22Rv1 (cell line): Measurements from ENCODE around the gene KLHL29.

Experiments
- H3K27ac ChIP-seq: fragments of 450-650 bp; 2 replicates; pipeline ENCODE4 v1.5.1; 2017
- CTCF ChIP-seq: fragments of 450-650 bp; IDR thresholded peaks from 2 replicates; pipeline ENCODE4 v1.5.1; 2017; ENCODE audit warnings: mild to moderate bottlenecking
- ZFX ChIP-seq: fragments of 450-650 bp; IDR thresholded peaks from 2 replicates; pipeline ENCODE4 v1.6.1; 2017; ENCODE audit warnings: antibody characterized with exemption, borderline replicate concordance

Gene KLHL29

DNA sequence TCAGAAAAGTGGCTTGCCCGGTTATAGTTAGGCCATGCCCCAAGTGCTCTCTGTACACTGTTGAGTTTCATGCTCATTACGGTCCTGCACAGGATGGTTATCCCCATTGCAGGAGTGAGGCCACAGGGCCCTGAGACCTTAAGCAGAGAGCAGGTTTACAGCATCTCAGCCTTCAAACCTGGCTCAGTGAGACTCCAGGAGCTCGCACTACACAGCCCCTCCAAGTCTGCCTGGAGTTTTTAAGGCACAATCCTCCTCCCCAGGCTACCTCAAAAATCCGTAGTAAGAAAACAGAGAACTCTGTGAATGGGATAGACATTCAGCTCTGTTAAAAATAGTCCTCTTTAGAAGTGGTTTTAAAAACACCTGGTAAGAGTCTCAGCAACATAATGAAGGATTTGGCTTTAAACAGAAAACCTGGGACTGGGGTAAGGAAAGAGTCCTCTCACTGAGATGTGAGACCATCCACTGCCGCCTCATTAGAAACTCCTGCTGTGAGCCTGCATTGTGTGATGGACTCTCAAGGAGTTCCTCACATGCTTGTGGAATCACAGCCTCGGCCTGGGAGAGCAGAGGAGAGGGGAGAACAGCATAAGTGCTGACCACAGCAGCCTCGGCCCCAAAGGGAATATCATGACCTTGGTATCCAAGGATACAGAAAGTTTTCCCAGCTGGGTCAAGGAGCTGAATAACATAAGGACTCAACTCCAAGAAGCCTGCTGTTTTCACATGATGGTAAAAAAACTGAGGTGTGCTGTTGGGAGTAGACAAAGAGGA, 327.2 kb downstream of the KLHL29 start:
- no peak overlapping the region for H3K27ac ChIP-seq
- no peak for TF ChIP-seq ZFX
- TF ChIP-seq CTCF = no peak

GRCh38 chr2:23712756-23713151, 327.8 kb downstream of the KLHL29 start:
- no peak overlapping the region for H3K27ac ChIP-seq
- TF ChIP-seq CTCF (no peak), ZFX (no peak)

- TF ChIP-seq ZFX = no peak
- TF ChIP-seq CTCF = no peak
- no peak overlapping the region for H3K27ac ChIP-seq
Measured at GRCh38 chr2:23713351-23713750, 328.4 kb downstream of the KLHL29 start.

DNA sequence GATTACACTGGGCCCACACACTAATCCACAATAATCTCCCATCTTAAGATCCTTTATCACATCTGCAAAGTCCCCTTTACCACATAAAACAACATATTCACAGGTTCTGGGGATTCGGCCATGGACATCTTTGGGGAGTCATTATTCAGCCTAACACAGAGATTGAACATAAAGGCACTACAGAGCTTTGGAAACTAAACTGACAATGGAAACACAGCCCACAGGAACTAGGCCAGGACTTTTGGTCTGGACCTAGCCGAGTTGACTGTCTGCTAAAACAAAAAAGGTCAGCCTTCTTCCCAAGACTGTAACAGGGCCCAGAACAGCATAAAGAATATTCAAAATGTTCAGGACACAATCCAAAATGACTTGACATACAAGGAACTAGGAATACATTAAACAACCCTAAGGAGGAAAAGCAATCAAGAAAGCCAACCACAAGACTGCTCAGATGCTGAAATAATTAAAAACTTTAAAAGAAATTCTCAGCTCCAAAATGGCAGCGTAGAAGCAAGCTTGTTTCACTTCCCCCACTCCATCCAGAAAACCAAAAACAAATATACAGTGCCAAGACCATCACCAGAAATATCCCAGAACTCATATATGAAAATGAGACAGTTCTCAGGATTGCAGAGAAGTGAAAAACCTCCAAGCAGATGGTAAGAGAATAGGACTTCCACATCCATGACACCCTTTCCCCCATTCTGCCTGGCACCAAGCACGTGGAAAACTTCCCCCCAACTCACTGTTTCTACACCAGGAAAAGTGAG, 334.1 kb downstream of the KLHL29 start:
- H3K27ac ChIP-seq = no peak overlapping the region
- TF ChIP-seq CTCF (no peak), ZFX (no peak)

DNA sequence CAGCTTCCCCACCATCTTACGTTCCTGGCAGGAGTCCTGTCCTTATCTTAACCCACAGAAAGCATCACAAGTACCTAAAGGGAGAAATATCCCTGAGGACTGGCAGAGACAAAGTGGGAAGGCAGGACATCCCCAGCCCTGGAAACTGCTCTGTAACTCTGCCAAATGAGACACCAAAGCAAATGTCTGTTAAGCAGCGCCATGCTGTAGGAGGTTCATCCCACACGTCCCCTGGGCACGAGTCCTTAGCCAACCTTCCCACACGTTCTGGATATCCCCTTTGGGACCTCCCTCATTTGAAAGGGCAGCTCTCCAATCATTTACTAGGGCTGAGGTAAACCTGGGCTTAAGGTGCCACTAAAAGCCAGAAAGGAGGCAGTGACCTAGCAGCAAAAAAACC, 334.7 kb downstream of the KLHL29 start:
- no peak overlapping the region for H3K27ac ChIP-seq
- no peak for TF ChIP-seq ZFX
- no peak for TF ChIP-seq CTCF

DNA sequence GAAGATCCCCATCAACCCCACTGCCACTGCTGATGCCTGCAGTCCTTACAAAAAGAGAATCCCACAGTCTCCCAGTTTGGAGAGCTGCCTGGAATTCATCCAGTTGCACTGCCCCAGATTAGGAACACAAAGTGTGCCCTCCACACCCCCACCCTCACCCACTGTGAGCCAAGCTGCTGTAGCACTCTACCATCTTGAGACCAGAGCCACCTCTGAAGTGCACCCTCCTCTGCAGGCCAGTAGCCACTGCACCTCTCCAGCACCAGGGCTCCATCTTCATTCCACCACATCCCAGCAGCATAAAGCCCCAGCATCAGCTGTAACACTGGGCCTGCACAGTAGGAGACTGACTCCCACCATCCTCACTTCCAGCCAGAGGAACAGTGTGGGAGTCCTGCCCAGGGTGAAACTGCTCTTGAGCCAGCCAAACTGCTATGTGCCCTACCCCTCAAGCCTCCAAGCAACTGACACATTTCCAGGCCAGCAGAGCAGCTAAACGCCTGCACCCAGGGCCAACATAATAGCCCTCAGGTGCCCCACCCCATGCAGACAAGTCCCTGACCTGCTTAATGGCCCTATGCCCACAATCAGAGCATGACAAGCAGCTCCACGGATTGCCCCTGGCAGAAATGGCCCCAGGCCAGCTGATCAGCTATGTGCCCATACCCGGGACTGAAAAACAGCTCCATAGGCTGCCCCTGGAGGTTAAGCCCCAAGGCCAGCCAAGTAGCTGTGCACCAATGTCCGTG, 335.9 kb downstream of the KLHL29 start:
- no peak for TF ChIP-seq CTCF
- no peak for TF ChIP-seq ZFX
- no peak overlapping the region for H3K27ac ChIP-seq
